Subcutaneous abdominal adipose tissue (tissue), 5 donors: ENCODE data around the gene VAV2.

Experiments used
- H3K27ac ChIP-seq: one replicate; pipeline ENCODE4 v1.7.0; 2013; ENCODE audit warnings: low read depth, mild to moderate bottlenecking, inconsistent platforms, low read length, moderate library complexity
- H3K27me3 ChIP-seq, 5 donors: one replicate each; pipeline ENCODE4 v1.7.0; 2013; ENCODE audit warnings: low read length in 5 of 5, inconsistent platforms in 1 of 5; ENCODE audit not compliant: control insufficient read depth in 5 of 5, insufficient read depth in 4 of 5
- H3K36me3 ChIP-seq, 5 donors: one replicate each; pipeline ENCODE4 v1.7.0; 2013; ENCODE audit warnings: low read length in 5 of 5; ENCODE audit not compliant: control insufficient read depth in 5 of 5, insufficient read depth in 5 of 5
- H3K4me1 ChIP-seq, 5 donors: one replicate each; pipeline ENCODE4 v1.7.0; 2013; ENCODE audit warnings: low read length in 5 of 5, mild to moderate bottlenecking in 3 of 5, moderate library complexity in 1 of 5; ENCODE audit not compliant: control insufficient read depth in 5 of 5, insufficient read depth in 5 of 5
- H3K4me3 ChIP-seq, 5 donors: one replicate each; pipeline ENCODE4 v1.7.0; 2013; ENCODE audit warnings: low read length in 5 of 5, low read depth in 1 of 5
- H3K9ac ChIP-seq, 5 donors: one replicate each; pipeline ENCODE4 v1.7.0; 2013; ENCODE audit warnings: low read length in 5 of 5, mild to moderate bottlenecking in 4 of 5, moderate library complexity in 3 of 5
- H3K9me3 ChIP-seq, 5 donors: one replicate each; pipeline ENCODE4 v1.7.0; 2013; ENCODE audit warnings: low read length in 5 of 5; ENCODE audit not compliant: control insufficient read depth in 5 of 5
- donor health status: healthy.
- donor health status: healthy.
- donor health status: healthy.
- donor health status: healthy.
- donor health status: healthy.

VAV2 gene

GRCh38 chr9:133975511-133975910, 16.6 kb downstream of the VAV2 start:
- peaks cover 0 to 38% (median 18%) of the 10 kb centered on the region in 5 donors for H3K4me1 ChIP-seq
- peaks cover 0 to 6% (median 0%) of the 10 kb centered on the region in 5 donors for H3K27me3 ChIP-seq
- no peaks in the 10 kb centered on the region for H3K36me3 ChIP-seq
- H3K4me3 ChIP-seq = no peak overlapping the region
- H3K27ac ChIP-seq = no peak overlapping the region
- no peak overlapping the region for H3K9ac ChIP-seq
- no peaks in the 10 kb centered on the region for H3K9me3 ChIP-seq

DNA sequence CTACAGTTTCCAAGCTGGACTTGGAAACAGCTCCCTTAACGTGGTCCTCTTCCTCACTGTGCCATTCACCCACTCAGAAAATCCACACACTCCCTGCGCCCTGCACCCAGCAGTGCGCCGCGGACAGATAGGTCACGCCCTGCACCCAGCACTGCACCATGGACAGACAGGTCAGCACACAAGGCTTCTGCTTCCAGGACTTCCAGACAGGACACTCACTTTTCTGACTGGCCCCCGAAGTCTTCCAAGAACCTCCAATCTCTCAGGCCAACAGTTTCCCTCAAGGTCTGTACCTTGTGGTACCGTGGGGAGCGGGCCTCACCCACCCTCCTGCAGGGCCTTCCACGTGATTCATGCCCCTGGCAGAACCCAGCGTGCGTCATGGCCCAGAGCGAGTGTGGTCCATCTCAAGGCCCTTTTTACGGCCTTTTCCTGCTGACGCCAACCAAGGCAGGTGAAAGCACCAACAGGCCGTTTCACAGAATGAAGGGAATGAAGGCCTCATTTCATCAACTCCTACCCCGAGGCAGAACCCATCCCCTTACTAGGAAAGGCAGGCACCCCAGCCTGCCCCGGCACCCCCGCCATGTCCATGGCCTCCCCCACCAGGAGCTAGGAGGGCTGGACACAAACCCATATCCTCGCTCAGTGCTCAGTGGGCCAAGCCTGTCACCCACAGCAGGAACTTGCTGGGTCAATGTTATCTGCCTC, 17.3 kb downstream of the VAV2 start:
- Histone ChIP-seq H3K36me3 (no peaks in the 10 kb centered on the region), H3K4me3 (no peak overlapping the region), H3K9ac (no peak overlapping the region), H3K9me3 (no peaks in the 10 kb centered on the region), H3K4me1 (peaks cover 0 to 31% (median 13%) of the 10 kb centered on the region in 5 donors), H3K27me3 (peaks cover 0 to 2% (median 0%) of the 10 kb centered on the region in 5 donors), H3K27ac (no peak overlapping the region)

- no peak overlapping the region for H3K27ac ChIP-seq
- no peaks in the 10 kb centered on the region for H3K9me3 ChIP-seq
- peaks cover 0 to 23% (median 6%) of the 10 kb centered on the region in 5 donors for H3K4me1 ChIP-seq
- H3K27me3 ChIP-seq = no peaks in the 10 kb centered on the region
- peak overlapping the region in 1 of 5 donors; percentile 1 for H3K9ac ChIP-seq
- H3K36me3 ChIP-seq = no peaks in the 10 kb centered on the region
- no peak overlapping the region for H3K4me3 ChIP-seq
Measured at GRCh38 chr9:133973791-133974630, 18.1 kb downstream of the VAV2 start.

- Histone ChIP-seq H3K36me3 (no peaks in the 10 kb centered on the region), H3K4me3 (no peak overlapping the region), H3K27me3 (no peaks in the 10 kb centered on the region), H3K9ac (no peak overlapping the region), H3K4me1 (peaks cover 0 to 18% (median 0%) of the 10 kb centered on the region in 5 donors), H3K27ac (no peak overlapping the region), H3K9me3 (no peaks in the 10 kb centered on the region)
Measured at GRCh38 chr9:133973111-133973790, 18.9 kb downstream of the VAV2 start.

GRCh38 chr9:133971981-133972941, 19.9 kb downstream of the VAV2 start:
- H3K4me3 ChIP-seq = no peak overlapping the region
- no peaks in the 10 kb centered on the region for H3K27me3 ChIP-seq
- H3K4me1 ChIP-seq = peaks cover 0 to 18% (median 0%) of the 10 kb centered on the region in 5 donors
- no peak overlapping the region for H3K9ac ChIP-seq
- H3K36me3 ChIP-seq = no peaks in the 10 kb centered on the region
- no peak overlapping the region for H3K27ac ChIP-seq
- H3K9me3 ChIP-seq = no peaks in the 10 kb centered on the region

DNA sequence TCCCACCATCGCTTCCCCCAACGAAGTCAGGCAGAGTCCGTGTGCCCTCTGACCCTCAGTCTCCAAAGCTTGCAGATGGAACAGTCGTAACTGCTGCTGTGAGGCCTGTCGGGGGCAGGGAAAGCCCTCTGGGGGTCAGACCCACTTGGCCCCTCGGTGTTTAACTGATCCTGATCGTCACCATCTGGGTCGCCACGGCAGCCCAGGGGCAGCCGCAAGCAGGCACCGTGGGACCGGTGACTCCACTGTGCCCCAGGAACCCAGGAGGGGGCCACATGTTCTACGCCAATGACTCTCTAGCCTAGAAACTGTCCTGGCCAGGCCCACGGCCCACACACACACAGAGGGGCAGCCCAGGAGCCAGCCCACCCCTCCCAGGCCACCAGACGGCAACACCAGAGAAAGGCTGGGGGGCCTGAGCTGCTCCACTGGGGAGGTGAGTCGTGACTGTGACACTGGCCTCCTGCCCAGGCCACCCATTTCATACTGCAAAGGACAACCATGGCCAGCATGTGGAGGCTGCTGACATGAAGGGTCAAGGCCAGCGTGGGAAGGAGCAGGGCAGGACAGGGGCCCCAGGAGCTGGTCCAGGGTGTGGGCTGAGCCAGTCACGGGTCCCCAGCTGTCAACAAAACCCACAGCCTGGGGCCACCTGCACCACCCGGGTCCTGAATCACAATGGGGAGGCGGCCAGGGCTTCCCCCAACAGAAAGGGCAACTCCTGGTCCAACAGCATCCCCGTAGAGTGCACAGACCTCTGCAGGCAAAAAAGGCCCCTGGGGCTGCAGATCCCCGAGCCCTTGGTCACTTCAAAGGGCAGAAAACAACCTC, 20.8 kb downstream of the VAV2 start:
- no peak overlapping the region for H3K9ac ChIP-seq
- H3K4me1 ChIP-seq = peaks cover 0 to 18% (median 0%) of the 10 kb centered on the region in 5 donors

DNA sequence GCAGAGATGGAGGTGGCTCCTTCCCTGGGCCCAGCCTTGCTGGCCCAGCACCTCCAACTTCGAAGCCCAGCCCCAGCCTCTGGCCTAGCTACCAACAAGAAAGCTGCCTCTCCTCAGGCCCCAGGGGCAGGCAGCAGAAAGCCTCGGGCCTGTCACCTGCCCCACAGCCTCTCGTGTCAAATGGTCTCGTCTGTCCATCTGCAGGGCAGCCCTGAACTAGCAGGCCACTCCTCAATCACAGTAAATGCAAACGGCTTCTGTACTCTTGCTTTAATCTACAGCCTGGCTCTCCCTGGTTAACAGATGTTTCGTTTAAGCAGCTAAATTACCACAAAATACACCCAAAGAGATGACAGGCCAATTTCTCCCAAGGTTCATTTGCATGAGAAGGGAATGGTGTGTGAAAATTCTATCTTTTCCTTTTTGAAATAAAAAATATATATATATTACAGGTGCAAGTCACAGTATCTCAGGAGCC, 21.5 kb downstream of the VAV2 start:
- Histone ChIP-seq H3K9me3 (no peaks in the 10 kb centered on the region), H3K4me1 (peaks cover 0 to 18% (median 0%) of the 10 kb centered on the region in 5 donors), H3K4me3 (no peak overlapping the region), H3K27me3 (no peaks in the 10 kb centered on the region), H3K9ac (no peak overlapping the region), H3K27ac (no peak overlapping the region), H3K36me3 (no peaks in the 10 kb centered on the region)

More for the DNA sequence above, 20.8 kb downstream of the VAV2 start:
- Histone ChIP-seq H3K9me3 (no peaks in the 10 kb centered on the region), H3K36me3 (no peaks in the 10 kb centered on the region), H3K27me3 (no peaks in the 10 kb centered on the region), H3K4me3 (no peak overlapping the region), H3K27ac (no peak overlapping the region)

- Histone ChIP-seq H3K4me3 (no peak overlapping the region), H3K4me1 (peaks cover 0 to 18% (median 0%) of the 10 kb centered on the region in 5 donors), H3K9ac (no peak overlapping the region), H3K36me3 (no peaks in the 10 kb centered on the region), H3K27ac (no peak overlapping the region), H3K27me3 (no peaks in the 10 kb centered on the region), H3K9me3 (no peaks in the 10 kb centered on the region)
Measured at GRCh38 chr9:133969681-133970580, 22.2 kb downstream of the VAV2 start.
